ENCODE measurements around the gene CYP2B6.

- TF ChIP-seq POLR2A (IDR thresholded peaks at IDR 0.05) (no peak), CTCF (IDR thresholded peaks at IDR 0.05) (no peak)
Observed at GRCh38 chr19:41019346-41019745, 28.3 kb downstream of the CYP2B6 start.

All from body of pancreas (tissue), 4 donors.